Urinary bladder (tissue), 4 donors: ENCODE data around the gene SLC8A2. TPM values are rescaled to one million over a fixed set of nuclear protein-coding genes. Genes with fewer than 3 reads are reported as not detected.
A peak's percentile ranks its signal among the peaks of the same experiment; 100 is the strongest.
"Not testable (repeated sequence)": the region's sequence is repeated elsewhere in the genome, so short reads cannot be mapped to it uniquely, and the experiment has no call there.

Experiments used
- DNase-seq: peaks from one replicate; pipeline ENCODE4 v3.0.0-alpha.2; 2015; ENCODE audit errors: extremely low spot score
- H3K27ac ChIP-seq: one replicate; pipeline ENCODE4 v1.5.1; 2013; ENCODE audit warnings: low read depth, mild to moderate bottlenecking, moderate library complexity
- H3K36me3 ChIP-seq: one replicate; pipeline ENCODE4 v1.6.1; 2013; ENCODE audit warnings: mild to moderate bottlenecking, moderate library complexity; ENCODE audit not compliant: insufficient read depth
- H3K4me1 ChIP-seq: one replicate; pipeline ENCODE4 v1.6.1; 2013; ENCODE audit warnings: mild to moderate bottlenecking, moderate library complexity; ENCODE audit not compliant: insufficient read depth
- H3K4me3 ChIP-seq: one replicate; pipeline ENCODE4 v1.5.1; 2013; ENCODE audit warnings: low read depth, low read length
- WGBS: extraction: QIAGEN DNeasy Blood & Tissue Kit; methylation state at CpG from one replicate; pipeline ENCODE4 v1.1.7; 2013; 5-methylcytosine and 5-hydroxymethylcytosine counted together
- polyA plus RNA-seq: library from polyadenylated mRNA; stranded (reverse); fragments of 200-250 nt; gene quantifications from one replicate; pipeline ENCODE4 v1.2.3, GENCODE V29; 2013
- total RNA-seq: library from RNA; depleted of rRNA; stranded (reverse); fragments of >200 nt; gene quantifications from one replicate; pipeline ENCODE4 v1.2.3, GENCODE V29; 2014
- donor health status: healthy with polysubstance abuse.
- donor health status: healthy.

The SLC8A2 gene
- total and polyA plus RNA-seq, 2 donors = 1.5 to 10.2 TPM

DNA sequence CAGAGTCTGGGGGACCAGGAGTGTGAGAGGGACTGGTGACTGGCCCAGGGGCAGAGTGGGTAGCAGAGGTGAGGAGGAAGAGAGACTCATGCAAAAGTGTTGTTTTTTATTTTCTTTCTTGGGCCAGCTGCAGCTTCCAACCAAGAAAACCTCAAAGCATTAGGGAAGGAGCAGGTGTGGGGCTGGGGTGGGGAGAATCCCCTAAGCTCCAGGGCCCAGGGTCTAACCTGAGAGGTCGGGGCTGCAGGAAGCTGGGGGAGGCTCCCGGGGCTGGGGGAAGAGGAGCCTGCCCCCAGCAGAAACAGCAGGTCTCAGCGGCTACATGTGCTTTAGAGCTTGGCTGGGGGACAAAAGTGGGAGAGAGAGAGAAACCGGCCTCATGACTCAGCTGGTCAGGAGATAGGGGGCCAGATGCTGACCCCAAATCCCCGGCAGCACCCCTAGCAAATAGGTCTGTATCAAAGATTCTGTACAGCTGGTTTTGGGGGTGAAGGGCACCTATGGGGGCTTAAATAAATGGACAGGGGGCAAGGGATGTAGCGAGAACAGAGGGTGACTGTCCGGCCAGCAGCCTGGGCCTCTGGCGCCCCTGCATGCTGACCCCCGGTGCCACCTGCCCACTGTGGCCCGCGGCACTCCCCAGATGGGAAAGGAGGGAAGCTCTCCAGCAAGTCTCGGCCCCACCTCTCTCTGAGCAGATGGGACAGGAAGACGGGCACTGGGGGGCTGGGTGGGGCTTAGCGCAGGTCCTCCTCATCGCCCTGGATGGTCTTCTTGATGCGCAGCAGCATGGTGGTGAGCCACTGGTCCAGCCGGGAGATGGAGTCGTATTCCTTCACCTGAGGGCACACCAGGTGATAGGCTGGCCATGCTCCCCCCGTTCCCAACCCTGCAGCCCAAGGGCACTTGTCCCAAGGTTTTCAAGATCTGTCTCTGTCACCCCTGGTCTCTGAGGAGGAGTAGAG is 16.1 kb upstream of the SLC8A2 start:
- H3K4me1 ChIP-seq = no peaks in the 10 kb centered on the region
- H3K27ac ChIP-seq = no peak overlapping the region
- H3K36me3 ChIP-seq = no peaks in the 10 kb centered on the region
- no peak overlapping the region for H3K4me3 ChIP-seq
- DNase-seq = no peak
- WGBS = 85% methylated on average over 19 of the region's 19 CpGs

DNA sequence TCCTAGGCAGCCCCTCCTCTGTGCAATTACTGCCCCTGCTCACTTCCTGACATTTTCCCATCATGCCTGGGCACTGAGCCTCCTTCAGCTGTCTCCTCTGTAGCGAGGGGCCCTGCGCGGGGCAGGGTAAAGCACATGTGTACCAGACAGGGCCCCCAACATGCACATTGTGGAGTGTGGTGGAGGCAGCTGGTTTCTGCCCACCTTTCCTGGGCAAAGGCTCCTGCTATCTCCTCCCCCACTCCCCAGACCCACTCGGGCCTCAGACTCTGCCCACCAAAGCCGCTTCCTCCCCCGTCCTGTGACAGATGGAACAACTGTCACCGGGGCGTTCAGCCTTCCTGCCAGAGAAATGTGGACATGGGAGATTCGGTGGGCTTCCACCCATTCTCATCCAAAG is 15.2 kb upstream of the SLC8A2 start:
- Histone ChIP-seq H3K36me3 (no peaks in the 10 kb centered on the region), H3K4me3 (no peak overlapping the region), H3K27ac (no peak overlapping the region), H3K4me1 (no peaks in the 10 kb centered on the region)
- no peak for DNase-seq
- 70% methylated on average over 9 of the region's 9 CpGs for WGBS

DNA sequence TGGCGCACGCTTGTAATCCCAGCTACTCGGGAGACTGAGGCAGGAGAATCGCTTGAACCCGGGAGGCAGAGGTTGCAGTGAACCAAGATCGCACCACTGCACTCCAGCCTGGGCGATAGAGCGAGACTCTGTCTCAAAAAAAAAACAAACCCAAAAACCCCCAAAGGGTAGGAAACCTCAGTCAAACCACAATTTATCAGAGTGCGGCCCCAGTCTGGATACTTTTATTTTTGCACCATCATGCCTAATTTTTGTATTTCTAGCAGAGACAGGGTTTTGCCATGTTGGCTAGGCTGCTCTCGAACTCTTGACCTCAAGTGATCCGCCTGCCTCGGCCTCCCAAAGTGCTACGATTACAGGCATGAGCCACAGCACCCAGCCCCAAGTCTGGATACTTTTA is 14.5 kb upstream of the SLC8A2 start:
- not testable (repeated sequence) for H3K4me1 ChIP-seq, DNase-seq, H3K4me3 ChIP-seq, H3K36me3 ChIP-seq, H3K27ac ChIP-seq
- 85% methylated on average over 13 of the region's 13 CpGs for WGBS

GRCh38 chr19:47485210-47485609 is 13.5 kb upstream of the SLC8A2 start:
- Histone ChIP-seq H3K4me1 (no peaks in the 10 kb centered on the region), H3K4me3 (no peak overlapping the region), H3K27ac (no peak overlapping the region), H3K36me3 (no peaks in the 10 kb centered on the region)
- WGBS = 85% methylated on average over 6 of the region's 6 CpGs
- DNase-seq = no peak

GRCh38 chr19:47483800-47484690 is 12.4 kb upstream of the SLC8A2 start, which contains the start of gene KPTN:
Gene KPTN, minus strand, starts transcription at chr19:47484219. Its CDS starts 59 bp downstream, at chr19:47484160.
- 2% methylated on average over 57 of the region's 57 CpGs for WGBS
- Histone ChIP-seq H3K4me3 (peak within 1 kb of the TSS; percentile 64), H3K36me3 (no peaks in the 10 kb centered on the region), H3K27ac (peak within 1 kb of the TSS; percentile 90), H3K4me1 (no peaks in the 10 kb centered on the region)
- peak; percentile 72 for DNase-seq

- Histone ChIP-seq H3K4me1 (no peaks in the 10 kb centered on the region), H3K4me3 (no peak overlapping the region), H3K27ac (no peak overlapping the region), H3K36me3 (no peaks in the 10 kb centered on the region)
- DNase-seq = no peak
- WGBS = 84% methylated on average over 15 of the region's 15 CpGs
Measured at GRCh38 chr19:47483200-47483599, 11.5 kb upstream of the SLC8A2 start.

DNA sequence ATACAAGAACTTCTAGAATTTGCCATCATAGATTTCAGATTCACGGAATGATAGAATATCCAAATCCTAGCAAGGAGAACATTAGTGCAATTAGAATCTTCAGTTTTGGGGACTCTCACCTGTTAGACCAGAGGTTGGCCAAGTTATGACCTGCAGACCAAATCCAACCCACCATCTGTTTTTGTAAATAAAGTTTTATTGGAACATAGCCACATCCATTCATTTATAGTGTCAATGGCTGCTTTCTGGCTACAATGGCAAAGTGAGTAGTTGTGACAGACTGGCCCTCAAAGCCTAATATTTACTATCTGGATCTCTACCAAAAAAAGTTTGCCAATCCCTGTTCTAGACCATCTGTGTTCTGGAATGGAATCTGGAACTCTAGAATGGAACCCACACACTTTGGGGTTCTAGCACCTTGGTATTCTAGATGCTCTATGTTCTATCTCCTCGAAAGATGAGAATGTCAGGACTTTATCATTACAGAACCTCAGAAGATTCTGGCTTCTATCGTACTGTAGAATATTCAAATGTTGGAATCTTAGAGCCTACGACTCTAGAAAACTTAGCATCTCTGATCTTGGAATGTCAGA is 9.9 kb upstream of the SLC8A2 start:
- Histone ChIP-seq H3K36me3 (no peaks in the 10 kb centered on the region), H3K4me1 (no peaks in the 10 kb centered on the region), H3K4me3 (no peak overlapping the region), H3K27ac (no peak overlapping the region)
- WGBS = 97% methylated on average over 4 of the region's 4 CpGs
- no peak for DNase-seq

GRCh38 chr19:47480658-47481057 is 9.0 kb upstream of the SLC8A2 start:
- WGBS = 83% methylated on average over 16 of the region's 16 CpGs
- DNase-seq = no peak
- H3K36me3 ChIP-seq = no peaks in the 10 kb centered on the region
- no peaks in the 10 kb centered on the region for H3K4me1 ChIP-seq
- no peak overlapping the region for H3K4me3 ChIP-seq
- no peak overlapping the region for H3K27ac ChIP-seq

DNA sequence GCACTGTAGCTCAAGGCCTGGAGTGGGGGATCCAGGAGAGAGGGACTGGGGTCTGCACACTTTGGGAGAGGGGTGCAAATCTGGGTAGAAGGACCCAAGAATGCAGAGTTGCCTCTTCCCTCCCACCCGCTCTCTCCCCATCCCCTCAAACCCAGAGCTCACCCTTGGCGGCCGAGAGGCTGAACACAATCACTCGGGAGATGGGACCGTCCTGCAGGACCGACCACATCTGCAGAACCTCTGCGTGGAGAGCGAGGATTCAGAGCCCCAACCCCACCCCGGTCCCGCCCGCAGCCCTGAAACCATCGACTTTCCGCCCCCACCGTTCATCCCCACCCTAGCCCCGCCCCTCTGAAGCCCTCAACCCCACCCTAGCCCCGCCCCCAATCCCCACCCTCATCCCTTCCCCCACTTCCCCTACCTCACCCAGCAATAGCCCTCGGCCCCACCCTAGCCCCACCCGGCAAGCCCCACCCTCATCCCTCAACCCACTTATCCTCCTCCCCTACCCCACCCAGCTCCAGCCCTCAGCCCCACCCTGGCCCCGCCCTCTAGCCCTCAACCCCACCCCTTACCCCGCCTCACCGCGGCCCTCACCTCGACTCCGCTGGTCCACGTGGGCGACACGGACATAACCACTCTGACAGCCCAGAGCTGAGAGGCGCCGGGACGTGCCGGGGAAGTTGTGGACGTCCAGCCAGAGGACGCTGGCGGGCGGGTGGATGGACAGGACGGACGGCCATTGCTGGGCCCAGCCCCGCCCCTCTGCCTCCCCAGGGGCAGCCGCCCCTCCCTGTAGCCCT is 8.2 kb upstream of the SLC8A2 start:
- Histone ChIP-seq H3K27ac (no peak overlapping the region), H3K36me3 (no peaks in the 10 kb centered on the region), H3K4me3 (no peak overlapping the region), H3K4me1 (no peaks in the 10 kb centered on the region)
- no peak for DNase-seq
- 11% methylated on average over 39 of the region's 39 CpGs for WGBS

GRCh38 chr19:47476438-47476972 is 4.8 kb upstream of the SLC8A2 start:
- 89% methylated on average over 17 of the region's 17 CpGs for WGBS
- DNase-seq = no peak

DNA sequence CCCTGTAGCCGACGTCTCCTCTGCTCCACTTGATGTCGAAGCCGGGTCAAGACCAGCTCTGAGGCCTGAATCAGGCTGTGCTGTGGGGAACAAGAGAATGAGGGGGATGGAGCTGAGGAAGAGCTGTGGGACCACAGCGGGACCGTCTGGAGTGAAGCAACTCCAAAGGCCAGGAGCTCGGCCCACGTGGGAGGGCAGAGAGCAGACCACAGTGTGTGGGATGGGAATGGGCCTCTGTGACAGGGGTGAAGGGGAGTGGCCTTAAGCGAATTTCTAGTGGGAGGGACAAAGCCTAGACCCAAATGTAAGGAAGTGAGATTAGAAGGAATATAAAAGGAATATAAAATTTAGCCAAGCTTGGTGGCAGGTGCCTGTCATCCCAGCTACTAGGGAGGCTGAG is 3.8 kb upstream of the SLC8A2 start:
- WGBS = 80% methylated on average over 9 of the region's 9 CpGs
- no peak overlapping the region for H3K4me3 ChIP-seq
- H3K27ac ChIP-seq = no peak overlapping the region
- H3K36me3 ChIP-seq = no peaks in the 10 kb centered on the region
- DNase-seq = no peak
- no peaks in the 10 kb centered on the region for H3K4me1 ChIP-seq

More at GRCh38 chr19:47476438-47476972, 4.8 kb upstream of the SLC8A2 start:
- H3K4me1 ChIP-seq = no peaks in the 10 kb centered on the region
- no peaks in the 10 kb centered on the region for H3K36me3 ChIP-seq
- H3K27ac ChIP-seq = no peak overlapping the region
- no peak overlapping the region for H3K4me3 ChIP-seq

GRCh38 chr19:47473336-47473735 is 1.6 kb upstream of the SLC8A2 start:
- 69% methylated on average over 10 of the region's 10 CpGs for WGBS
- no peak overlapping the region for H3K27ac ChIP-seq
- no peak for DNase-seq
- no peaks in the 10 kb centered on the region for H3K36me3 ChIP-seq
- no peaks in the 10 kb centered on the region for H3K4me1 ChIP-seq
- no peak overlapping the region for H3K4me3 ChIP-seq

DNA sequence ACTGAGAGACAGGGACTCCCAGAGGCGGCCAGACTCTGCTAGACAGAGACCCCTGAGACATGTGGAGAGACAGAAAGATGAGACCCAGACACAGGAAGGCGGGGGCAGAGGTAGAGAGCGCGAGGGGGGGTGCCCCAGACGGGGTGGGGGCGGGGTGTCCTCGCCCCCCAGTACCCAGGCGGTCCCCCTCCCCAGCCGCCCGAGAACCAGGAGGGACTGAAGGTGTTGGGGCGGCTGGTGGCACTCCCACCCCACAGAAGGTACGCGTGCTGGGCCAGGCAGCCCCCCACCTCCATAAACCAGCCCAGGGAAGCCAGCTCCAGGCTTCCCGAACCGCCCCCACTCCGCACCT is 336 bp downstream of the SLC8A2 start:
- Histone ChIP-seq H3K4me3 (no peak overlapping the region), H3K36me3 (no peaks in the 10 kb centered on the region), H3K4me1 (no peaks in the 10 kb centered on the region), H3K27ac (no peak overlapping the region)
- DNase-seq = no peak
- WGBS = 2% methylated on average over 16 of the region's 16 CpGs
